Measurements from ENCODE around the gene FBXL16. TPM values are rescaled to one million over a fixed set of nuclear protein-coding genes. Genes with fewer than 3 reads are reported as not detected.
A peak's percentile ranks its signal among the peaks of the same experiment; 100 is the strongest.

FBXL16 gene
- total and polyA plus RNA-seq, 2 of the 13 experiments (the other 11 are each of a cell fraction or from before 2014, with no cell fraction given), result 0.22 to 2.0 TPM

- TF ChIP-seq ZNF362 (CRISPR knock-in tag; IDR thresholded peaks at IDR 0.05; ENCODE audit: borderline replicate concordance) (no peak), AHDC1 (CRISPR knock-in tag; IDR thresholded peaks at IDR 0.05; ENCODE audit: borderline replicate concordance) (no peak), DMTF1 (CRISPR knock-in tag; IDR thresholded peaks at IDR 0.05) (no peak), RAD21 (CRISPR knock-in tag; IDR thresholded peaks at IDR 0.05) (peak; percentile 41; the same call in 1 of the 2 replicates), ARHGAP35 (CRISPR knock-in tag; IDR thresholded peaks at IDR 0.05; ENCODE audit: borderline replicate concordance) (peak; percentile 80; the same call in 1 of the 2 replicates), AKAP8 (CRISPR knock-in tag; IDR thresholded peaks at IDR 0.05) (peak; percentile 94), POLR2AphosphoS5 (IDR thresholded peaks at IDR 0.05; ENCODE audit: low read depth, low read length) (peak; percentile 70), STAG1 (CRISPR knock-in tag; IDR thresholded peaks at IDR 0.05) (no peak), ZSCAN9 (CRISPR knock-in tag; IDR thresholded peaks at IDR 0.05; ENCODE audit: borderline replicate concordance) (no peak)
- TF ChIP-seq, protein P1, sequence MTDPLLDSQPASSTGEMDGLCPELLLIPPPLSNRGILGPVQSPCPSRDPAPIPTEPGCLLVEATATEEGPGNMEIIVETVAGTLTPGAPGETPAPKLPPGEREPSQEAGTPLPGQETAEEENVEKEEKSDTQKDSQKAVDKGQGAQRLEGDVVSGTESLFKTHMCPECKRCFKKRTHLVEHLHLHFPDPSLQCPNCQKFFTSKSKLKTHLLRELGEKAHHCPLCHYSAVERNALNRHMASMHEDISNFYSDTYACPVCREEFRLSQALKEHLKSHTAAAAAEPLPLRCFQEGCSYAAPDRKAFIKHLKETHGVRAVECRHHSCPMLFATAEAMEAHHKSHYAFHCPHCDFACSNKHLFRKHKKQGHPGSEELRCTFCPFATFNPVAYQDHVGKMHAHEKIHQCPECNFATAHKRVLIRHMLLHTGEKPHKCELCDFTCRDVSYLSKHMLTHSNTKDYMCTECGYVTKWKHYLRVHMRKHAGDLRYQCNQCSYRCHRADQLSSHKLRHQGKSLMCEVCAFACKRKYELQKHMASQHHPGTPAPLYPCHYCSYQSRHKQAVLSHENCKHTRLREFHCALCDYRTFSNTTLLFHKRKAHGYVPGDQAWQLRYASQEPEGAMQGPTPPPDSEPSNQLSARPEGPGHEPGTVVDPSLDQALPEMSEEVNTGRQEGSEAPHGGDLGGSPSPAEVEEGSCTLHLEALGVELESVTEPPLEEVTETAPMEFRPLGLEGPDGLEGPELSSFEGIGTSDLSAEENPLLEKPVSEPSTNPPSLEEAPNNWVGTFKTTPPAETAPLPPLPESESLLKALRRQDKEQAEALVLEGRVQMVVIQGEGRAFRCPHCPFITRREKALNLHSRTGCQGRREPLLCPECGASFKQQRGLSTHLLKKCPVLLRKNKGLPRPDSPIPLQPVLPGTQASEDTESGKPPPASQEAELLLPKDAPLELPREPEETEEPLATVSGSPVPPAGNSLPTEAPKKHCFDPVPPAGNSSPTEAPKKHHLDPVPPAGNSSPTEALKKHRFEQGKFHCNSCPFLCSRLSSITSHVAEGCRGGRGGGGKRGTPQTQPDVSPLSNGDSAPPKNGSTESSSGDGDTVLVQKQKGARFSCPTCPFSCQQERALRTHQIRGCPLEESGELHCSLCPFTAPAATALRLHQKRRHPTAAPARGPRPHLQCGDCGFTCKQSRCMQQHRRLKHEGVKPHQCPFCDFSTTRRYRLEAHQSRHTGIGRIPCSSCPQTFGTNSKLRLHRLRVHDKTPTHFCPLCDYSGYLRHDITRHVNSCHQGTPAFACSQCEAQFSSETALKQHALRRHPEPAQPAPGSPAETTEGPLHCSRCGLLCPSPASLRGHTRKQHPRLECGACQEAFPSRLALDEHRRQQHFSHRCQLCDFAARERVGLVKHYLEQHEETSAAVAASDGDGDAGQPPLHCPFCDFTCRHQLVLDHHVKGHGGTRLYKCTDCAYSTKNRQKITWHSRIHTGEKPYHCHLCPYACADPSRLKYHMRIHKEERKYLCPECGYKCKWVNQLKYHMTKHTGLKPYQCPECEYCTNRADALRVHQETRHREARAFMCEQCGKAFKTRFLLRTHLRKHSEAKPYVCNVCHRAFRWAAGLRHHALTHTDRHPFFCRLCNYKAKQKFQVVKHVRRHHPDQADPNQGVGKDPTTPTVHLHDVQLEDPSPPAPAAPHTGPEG (CRISPR knock-in tag; IDR thresholded peaks at IDR 0.05), result peak; percentile 72; the same call in 1 of the 2 replicates
- TF ChIP-seq, protein P2, sequence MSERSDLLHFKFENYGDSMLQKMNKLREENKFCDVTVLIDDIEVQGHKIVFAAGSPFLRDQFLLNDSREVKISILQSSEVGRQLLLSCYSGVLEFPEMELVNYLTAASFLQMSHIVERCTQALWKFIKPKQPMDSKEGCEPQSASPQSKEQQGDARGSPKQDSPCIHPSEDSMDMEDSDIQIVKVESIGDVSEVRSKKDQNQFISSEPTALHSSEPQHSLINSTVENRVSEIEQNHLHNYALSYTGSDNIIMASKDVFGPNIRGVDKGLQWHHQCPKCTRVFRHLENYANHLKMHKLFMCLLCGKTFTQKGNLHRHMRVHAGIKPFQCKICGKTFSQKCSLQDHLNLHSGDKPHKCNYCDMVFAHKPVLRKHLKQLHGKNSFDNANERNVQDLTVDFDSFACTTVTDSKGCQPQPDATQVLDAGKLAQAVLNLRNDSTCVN (CRISPR knock-in tag; IDR thresholded peaks at IDR 0.05; ENCODE audit: borderline replicate concordance), result no peak
These were observed 15.6 kb upstream of the FBXL16 start, which contains the start of gene ANTKMT (continued) for GRCh38 chr16:720990-721764.
